Superior temporal gyrus (tissue), 1 donor: Measurements from ENCODE around the gene GRM7.
A peak's percentile ranks its signal among the peaks of the same experiment; 100 is the strongest.

Experiments
- DNase-seq: peaks from one replicate; pipeline ENCODE4 v3.0.0-alpha.2; 2016; ENCODE audit errors: extremely low spot score

GRM7 gene

GRCh38 chr3:7489417-7489816 lies 628.5 kb downstream of the GRM7 start:
- DNase-seq: no peak

DNA sequence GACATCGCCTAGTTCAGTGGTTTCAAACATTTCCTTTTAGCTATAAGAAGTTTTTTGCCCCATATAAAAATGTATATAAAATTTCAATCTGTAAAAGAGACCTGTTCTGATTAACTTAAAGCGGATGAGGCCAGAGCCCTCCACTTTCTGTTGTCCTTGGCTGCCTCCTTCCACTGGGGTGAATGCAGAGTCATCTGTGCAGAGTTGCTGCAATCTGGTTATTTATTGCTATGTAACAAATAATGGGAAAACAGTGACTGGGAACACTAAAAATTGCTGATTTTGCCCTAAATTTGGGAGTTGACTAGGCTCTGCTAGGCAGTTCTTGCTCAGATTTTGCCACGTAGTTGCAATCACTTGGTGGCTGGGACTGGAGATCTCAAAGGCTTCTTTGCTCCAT lies 637.8 kb downstream of the GRM7 start:
- DNase-seq: no peak

- DNase-seq: no peak
Measured at GRCh38 chr3:7503431-7503830, 642.5 kb downstream of the GRM7 start.

GRCh38 chr3:7504886-7505775 lies 644.2 kb downstream of the GRM7 start:
- DNase-seq: no peak

GRCh38 chr3:7506606-7507180 lies 645.8 kb downstream of the GRM7 start:
- no peak for DNase-seq

- no peak for DNase-seq
Measured at GRCh38 chr3:7508821-7509220, 647.9 kb downstream of the GRM7 start.

GRCh38 chr3:7512048-7512447 lies 651.1 kb downstream of the GRM7 start:
- no peak for DNase-seq

GRCh38 chr3:7518026-7518425 lies 657.1 kb downstream of the GRM7 start:
- DNase-seq: peak; percentile 24

GRCh38 chr3:7518456-7518855 lies 657.5 kb downstream of the GRM7 start:
- peak; percentile 32 for DNase-seq

- no peak for DNase-seq
Measured at GRCh38 chr3:7520059-7520458, 659.1 kb downstream of the GRM7 start.

DNA sequence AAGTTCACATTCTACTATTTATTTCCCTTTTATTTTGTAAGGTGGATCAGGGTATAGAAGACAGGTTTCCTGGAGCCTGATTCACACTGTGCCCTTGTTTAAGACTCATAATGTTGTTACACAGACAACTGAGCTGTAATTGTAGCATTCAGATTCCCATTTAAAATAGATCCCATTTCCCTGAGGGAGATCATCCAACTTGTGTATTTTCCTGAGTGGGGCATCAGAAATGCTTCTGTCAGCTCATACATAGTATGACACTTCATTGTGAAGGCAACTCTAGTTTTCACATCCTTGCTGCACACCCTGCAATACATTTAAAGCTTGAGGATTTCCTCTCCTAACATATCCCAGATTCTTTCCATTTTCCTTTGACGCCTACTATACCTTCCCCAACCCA lies 659.7 kb downstream of the GRM7 start:
- DNase-seq: no peak

DNA sequence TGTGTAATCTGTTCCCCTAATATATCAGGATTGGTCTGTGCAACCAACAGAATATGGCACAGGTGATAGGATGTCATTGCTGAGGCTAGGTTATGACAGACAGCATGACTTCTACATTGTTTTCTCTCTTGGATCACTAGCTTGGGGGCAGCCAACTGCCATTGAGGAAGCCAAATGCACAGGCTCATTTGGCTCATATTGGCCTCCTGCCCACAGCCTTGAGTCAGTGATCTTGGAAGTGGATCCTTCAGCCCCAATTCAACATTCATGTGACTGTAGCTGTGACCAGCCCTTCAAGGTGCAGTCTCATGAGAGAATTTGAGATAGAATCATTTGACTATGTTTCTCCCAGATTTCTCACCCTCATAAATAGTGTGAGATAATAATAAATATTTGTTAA lies 675.6 kb downstream of the GRM7 start:
- DNase-seq: no peak

GRCh38 chr3:7536921-7537320 lies 676.0 kb downstream of the GRM7 start:
- no peak for DNase-seq

DNA sequence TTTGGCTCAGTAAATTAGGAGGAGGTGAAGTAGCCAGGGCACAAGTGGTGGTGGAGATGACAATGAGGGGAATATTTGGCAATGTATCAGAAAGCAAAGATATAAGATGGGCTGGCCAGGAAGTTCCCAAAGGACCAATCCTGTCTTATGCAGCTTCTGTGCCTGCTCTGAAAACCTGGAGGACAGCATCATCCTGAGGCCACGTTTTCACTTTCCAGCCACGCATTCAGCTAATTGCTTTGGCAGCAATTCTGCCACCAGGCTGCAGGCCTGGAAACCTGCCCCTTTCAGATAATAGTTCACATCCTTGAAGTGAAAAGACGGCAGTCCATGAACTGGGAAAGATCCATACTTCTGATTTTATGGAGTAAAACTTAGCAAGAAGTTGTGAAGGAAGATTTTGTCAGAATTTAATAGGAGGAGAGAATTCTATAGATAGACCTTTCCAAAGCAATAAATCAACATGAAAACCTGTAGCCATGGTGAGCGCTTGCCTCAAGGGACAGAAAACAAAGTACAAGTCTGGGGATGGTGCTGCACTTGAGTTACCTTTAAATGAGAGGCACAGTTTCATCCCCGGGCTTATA lies 682.5 kb downstream of the GRM7 start:
- no peak for DNase-seq

GRCh38 chr3:7545334-7545733 lies 684.4 kb downstream of the GRM7 start:
- DNase-seq: no peak

GRCh38 chr3:7546253-7546652 lies 685.3 kb downstream of the GRM7 start:
- DNase-seq: peak; percentile 35

GRCh38 chr3:7547826-7548225 lies 686.9 kb downstream of the GRM7 start:
- DNase-seq: no peak

DNA sequence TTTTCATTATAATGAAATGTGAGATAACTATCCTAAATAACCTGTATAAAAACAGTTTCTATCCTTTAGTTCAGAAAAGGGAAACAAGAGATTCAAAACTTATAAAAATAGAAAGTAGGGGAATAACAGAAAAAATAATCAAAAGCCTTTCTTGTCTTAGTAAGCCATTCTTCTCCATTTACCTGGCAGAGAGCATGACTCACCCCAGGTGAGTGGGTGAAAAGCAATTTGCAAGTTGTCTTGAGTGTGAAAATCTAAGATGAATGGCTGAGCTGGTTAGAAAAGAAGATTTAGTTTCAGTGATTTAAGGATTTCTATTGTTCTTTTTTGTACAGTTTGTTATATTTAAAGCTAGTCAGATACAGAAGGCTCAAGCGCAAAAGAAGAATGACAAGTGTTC lies 702.0 kb downstream of the GRM7 start:
- no peak for DNase-seq

DNA sequence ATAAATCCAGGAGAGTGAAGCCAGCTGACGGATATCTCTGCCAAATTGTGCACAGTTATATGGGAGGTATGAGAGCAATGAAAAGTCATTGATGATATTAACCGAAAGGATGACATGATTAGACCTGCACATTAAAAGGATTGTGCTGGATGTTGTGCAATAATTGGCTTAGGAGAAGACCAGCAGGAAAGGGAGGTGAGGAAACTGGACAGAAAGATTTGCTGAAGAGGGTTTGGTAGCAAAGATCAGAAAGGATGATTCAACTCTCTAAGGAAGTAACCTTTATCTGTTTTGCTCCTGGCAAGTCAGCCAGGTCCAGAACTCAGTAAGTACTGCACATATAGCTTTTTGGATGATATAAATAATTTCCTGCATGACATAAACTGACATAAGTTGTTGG lies 704.7 kb downstream of the GRM7 start:
- no peak for DNase-seq

DNA sequence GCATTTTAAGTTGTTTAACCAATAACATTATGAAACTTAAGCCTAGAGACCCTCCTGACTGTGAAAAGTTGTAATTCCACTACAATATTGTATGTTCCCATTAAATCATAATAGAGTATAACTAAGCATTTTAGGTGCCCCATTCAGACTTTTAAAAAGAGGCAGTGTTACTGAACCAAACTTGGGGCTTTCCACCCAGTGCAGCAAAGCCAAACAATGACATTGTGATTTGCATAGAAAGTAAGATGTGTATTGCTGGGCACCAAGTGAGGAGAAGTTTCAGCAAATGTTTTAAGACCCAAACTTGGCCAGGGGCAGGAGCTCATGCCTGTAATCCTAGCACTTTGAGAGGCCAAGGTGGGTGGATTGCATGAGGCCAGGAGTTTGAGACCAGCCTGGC lies 706.2 kb downstream of the GRM7 start:
- DNase-seq: no peak

DNA sequence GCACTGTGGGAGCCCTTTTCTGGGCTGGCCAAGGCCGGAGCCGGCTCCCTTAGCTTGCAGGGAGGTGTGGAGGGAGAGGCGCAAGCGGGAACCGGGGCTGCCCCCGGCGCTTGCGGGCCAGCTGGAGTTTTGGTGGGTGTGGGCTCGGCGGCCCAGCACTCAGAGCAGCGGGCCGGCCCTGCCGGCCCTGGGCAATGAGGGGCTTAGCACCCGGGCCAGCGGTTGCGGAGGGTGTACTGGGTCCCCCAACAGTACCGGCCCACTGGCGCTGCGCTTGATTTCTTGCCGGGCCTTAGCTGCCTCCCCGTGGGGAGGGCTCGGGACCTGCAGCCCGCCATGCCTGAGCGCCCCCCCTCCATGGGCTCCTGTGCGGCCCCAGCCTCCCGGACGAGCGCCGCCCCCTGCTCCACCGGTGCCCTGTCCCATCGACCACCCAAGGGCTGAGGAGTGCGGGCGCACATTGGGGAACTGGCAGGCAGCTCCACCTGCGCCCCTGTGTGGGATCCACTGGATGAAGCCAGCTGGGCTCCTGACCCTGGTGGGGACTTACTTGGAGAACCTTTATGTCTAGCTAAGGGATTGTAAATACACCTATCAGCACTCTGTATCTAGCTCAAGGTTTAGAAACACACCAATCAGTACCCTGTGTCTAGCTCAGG lies 707.7 kb downstream of the GRM7 start:
- no peak for DNase-seq

DNA sequence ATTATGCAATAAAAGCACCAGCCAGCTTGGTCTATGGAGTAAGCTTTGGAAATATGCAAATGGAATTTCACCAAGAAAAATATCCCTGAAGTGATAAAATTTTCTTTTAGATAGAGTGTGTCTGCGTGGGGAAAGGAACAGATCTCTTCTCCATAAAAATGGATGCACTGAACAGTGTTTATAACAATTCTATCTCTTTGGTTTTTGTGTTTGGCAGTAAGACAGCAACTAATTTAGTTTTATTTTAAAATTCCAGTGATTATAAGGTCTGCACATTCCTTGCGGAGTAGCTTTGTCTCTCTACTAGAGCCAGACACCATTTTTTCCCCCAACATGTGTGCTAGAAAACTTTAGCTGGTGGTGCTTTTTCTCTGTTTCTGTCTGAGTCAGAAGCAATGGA lies 712.4 kb downstream of the GRM7 start:
- peak; percentile 62 for DNase-seq

- no peak for DNase-seq
Measured at GRCh38 chr3:7574435-7574834, 713.5 kb downstream of the GRM7 start.
